SU-DHL-6 (cell line): ENCODE data around the gene RRAD.

Source experiments
- H2AFZ ChIP-seq: fragments of 200-600 bp; sonication (generic); 2 replicates; pipeline ENCODE4 v1.6.1; 2014; ENCODE audit warnings: low read depth, mild to moderate bottlenecking, moderate library complexity, mixed read lengths, antibody characterized with exemption, low read length; ENCODE audit not compliant: severe bottlenecking
- H3F3A ChIP-seq: fragments of 200-600 bp; shearing (Covaris generic); 2 replicates; pipeline ENCODE4 v1.6.0; 2016; ENCODE audit warnings: antibody characterized with exemption, mild to moderate bottlenecking; ENCODE audit not compliant: insufficient read depth
- H3K27ac ChIP-seq: fragments of 200-600 bp; sonication (generic); 2 replicates; pipeline ENCODE4 v1.5.1; 2016; ENCODE audit warnings: low read depth, mild to moderate bottlenecking, low read length, moderate library complexity, mixed read lengths
- H3K27me3 ChIP-seq: fragments of 200-600 bp; sonication (generic), shearing (Covaris generic); 2 replicates; pipeline ENCODE4 v1.6.0; 2014; ENCODE audit warnings: mild to moderate bottlenecking, low read length
- H3K36me3 ChIP-seq: fragments of 200-600 bp; sonication (generic); 2 replicates; pipeline ENCODE4 v1.6.1; 2014; ENCODE audit warnings: mild to moderate bottlenecking, low read length, mixed read lengths
- H3K4me2 ChIP-seq: fragments of 300-600, 200-600 bp; shearing (Covaris generic), sonication (generic); 2 replicates; pipeline ENCODE4 v1.6.0; 2014; ENCODE audit warnings: low read length, low read depth, mild to moderate bottlenecking; ENCODE audit not compliant: poor library complexity, severe bottlenecking
- H3K4me3 ChIP-seq: fragments of 200-600 bp; sonication (generic); 2 replicates; pipeline ENCODE4 v1.5.1; 2014; ENCODE audit warnings: antibody characterized with exemption, low read length, mild to moderate bottlenecking, mixed read lengths; ENCODE audit not compliant: insufficient read depth, poor library complexity, severe bottlenecking
- H3K79me2 ChIP-seq: fragments of 200-600 bp; sonication (generic); 2 replicates; pipeline ENCODE4 v1.6.1; 2014; ENCODE audit warnings: mild to moderate bottlenecking, low read length, moderate library complexity; ENCODE audit not compliant: insufficient read depth
- H3K9ac ChIP-seq: fragments of 200-600 bp; sonication (generic); 2 replicates; pipeline ENCODE4 v1.7.0; 2014; ENCODE audit warnings: mild to moderate bottlenecking, low read length
- H3K9me2 ChIP-seq: fragments of 200-600 bp; sonication (generic); replicated peaks from 2 replicates; pipeline ENCODE4 v1.6.1; 2014; ENCODE audit warnings: low read length; ENCODE audit not compliant: insufficient read depth
- H3K9me3 ChIP-seq: fragments of 200-600 bp; sonication (generic); 2 replicates; pipeline ENCODE4 v1.6.1; 2014; ENCODE audit warnings: low read length, mixed read lengths; ENCODE audit not compliant: insufficient read depth
- H4K20me1 ChIP-seq: fragments of 200-600 bp; sonication (generic); 2 replicates; pipeline ENCODE4 v1.6.1; 2014; ENCODE audit warnings: low read depth, mild to moderate bottlenecking, antibody characterized with exemption, low read length, moderate library complexity, mixed read lengths
- EZH2phosphoT487 ChIP-seq: fragments of 200-600 bp; sonication (generic), shearing (Covaris generic); conservative IDR thresholded peaks from 2 replicates; pipeline ENCODE4 v1.6.1; 2018; ENCODE audit warnings: mild to moderate bottlenecking, antibody characterized with exemption, low read length, moderate library complexity, mixed read lengths
- TF ChIP-seq, protein P1 (sequence below): fragments of 200-600 bp; sonication (generic); IDR thresholded peaks from one replicate; pipeline ENCODE4 v1.5.1; 2017; ENCODE audit warnings: antibody characterized with exemption, mild to moderate bottlenecking, low read length, moderate library complexity; ENCODE audit not compliant: insufficient read depth, poor library complexity, severe bottlenecking

RRAD gene

DNA sequence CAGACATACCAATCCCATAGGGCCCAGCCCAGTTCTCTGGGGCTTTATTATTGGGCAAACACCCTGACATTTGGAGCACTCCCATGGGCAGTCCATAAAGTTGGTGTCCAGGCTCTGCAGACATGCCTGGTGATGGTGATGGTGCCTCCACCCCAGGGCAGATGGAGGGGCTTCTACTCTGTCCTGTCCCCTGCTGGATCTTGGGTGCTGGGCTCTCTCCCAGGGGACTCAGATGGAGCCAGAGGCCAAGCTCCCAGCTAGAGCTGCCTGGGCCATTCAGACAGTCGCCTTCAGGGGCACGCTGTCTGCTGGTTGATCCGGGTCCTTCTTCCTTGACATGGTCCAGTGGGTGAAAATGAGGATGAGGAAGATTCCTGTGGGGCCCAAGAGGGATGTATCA lies 17.2 kb downstream of the RRAD start:
- no peaks in the 10 kb centered on the region for H3K27me3 ChIP-seq
- no peaks in the 10 kb centered on the region for H3F3A ChIP-seq
- H3K79me2 ChIP-seq, result no peaks in the 10 kb centered on the region
- H3K9me2 ChIP-seq, result no peaks in the 10 kb centered on the region
- no peaks in the 10 kb centered on the region for H3K9me3 ChIP-seq
- H3K4me3 ChIP-seq, result no peak overlapping the region
- H3K36me3 ChIP-seq, result no peaks in the 10 kb centered on the region
- TF ChIP-seq, protein P1, sequence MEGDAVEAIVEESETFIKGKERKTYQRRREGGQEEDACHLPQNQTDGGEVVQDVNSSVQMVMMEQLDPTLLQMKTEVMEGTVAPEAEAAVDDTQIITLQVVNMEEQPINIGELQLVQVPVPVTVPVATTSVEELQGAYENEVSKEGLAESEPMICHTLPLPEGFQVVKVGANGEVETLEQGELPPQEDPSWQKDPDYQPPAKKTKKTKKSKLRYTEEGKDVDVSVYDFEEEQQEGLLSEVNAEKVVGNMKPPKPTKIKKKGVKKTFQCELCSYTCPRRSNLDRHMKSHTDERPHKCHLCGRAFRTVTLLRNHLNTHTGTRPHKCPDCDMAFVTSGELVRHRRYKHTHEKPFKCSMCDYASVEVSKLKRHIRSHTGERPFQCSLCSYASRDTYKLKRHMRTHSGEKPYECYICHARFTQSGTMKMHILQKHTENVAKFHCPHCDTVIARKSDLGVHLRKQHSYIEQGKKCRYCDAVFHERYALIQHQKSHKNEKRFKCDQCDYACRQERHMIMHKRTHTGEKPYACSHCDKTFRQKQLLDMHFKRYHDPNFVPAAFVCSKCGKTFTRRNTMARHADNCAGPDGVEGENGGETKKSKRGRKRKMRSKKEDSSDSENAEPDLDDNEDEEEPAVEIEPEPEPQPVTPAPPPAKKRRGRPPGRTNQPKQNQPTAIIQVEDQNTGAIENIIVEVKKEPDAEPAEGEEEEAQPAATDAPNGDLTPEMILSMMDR, result no peak
- H3K9ac ChIP-seq, result no peak overlapping the region
- no peak overlapping the region for H2AFZ ChIP-seq
- no peak overlapping the region for H3K27ac ChIP-seq
- H3K4me2 ChIP-seq, result no peak overlapping the region
- H4K20me1 ChIP-seq, result no peaks in the 10 kb centered on the region

DNA sequence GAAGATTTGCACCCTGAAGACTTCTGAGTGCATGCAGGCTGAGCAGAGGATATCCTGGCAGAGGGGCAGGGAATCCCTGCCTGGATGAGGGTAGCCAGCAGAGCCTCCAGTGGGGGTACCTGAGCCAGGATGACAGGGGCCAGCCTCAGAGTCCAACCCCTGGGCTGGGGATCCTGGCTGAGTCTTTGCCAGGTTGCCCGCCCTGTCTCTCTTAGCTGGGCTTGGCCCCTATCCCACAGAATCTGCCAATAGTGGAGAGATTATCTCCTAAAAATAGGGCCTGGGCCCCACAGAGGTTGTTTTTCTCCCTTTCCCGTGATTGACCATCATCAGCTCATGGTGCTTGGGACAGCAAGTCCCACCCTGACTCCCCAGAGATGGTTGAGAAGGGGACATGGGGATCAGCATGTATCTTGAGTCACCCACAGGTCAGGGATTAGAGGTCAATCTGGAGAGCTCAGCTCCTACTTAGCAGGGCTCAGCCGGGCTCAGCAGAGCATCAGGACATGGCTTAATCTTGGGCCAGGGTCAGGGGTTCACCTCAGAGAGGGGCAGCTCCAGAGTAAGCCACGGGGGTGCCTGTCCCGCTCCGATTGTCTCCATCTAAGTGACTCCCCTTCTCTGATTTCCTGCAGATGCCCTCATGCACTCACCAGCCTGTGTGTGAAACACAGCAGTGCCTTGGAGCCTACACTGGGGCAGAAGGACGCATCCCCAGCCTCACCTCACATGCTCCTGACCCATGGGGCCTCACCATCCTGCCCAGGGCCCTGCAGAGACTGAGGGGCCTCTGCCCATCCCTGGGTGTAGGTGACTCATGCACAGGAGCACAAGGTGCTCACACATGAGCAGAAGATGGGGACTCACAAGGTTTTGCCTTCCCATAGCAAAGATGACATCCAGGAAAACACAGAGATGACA lies 18.2 kb downstream of the RRAD start:
- Histone ChIP-seq H3K9me3 (no peaks in the 10 kb centered on the region), H4K20me1 (no peaks in the 10 kb centered on the region), H3K36me3 (no peaks in the 10 kb centered on the region), H3K27me3 (no peaks in the 10 kb centered on the region), H3K9me2 (no peaks in the 10 kb centered on the region), H3K4me3 (no peak overlapping the region), H3F3A (no peaks in the 10 kb centered on the region), H3K79me2 (no peaks in the 10 kb centered on the region), H3K27ac (no peak overlapping the region), H2AFZ (no peak overlapping the region), H3K4me2 (no peak overlapping the region), H3K9ac (no peak overlapping the region)
- TF ChIP-seq EZH2phosphoT487, result no peak
- TF ChIP-seq, protein P1, result no peak

DNA sequence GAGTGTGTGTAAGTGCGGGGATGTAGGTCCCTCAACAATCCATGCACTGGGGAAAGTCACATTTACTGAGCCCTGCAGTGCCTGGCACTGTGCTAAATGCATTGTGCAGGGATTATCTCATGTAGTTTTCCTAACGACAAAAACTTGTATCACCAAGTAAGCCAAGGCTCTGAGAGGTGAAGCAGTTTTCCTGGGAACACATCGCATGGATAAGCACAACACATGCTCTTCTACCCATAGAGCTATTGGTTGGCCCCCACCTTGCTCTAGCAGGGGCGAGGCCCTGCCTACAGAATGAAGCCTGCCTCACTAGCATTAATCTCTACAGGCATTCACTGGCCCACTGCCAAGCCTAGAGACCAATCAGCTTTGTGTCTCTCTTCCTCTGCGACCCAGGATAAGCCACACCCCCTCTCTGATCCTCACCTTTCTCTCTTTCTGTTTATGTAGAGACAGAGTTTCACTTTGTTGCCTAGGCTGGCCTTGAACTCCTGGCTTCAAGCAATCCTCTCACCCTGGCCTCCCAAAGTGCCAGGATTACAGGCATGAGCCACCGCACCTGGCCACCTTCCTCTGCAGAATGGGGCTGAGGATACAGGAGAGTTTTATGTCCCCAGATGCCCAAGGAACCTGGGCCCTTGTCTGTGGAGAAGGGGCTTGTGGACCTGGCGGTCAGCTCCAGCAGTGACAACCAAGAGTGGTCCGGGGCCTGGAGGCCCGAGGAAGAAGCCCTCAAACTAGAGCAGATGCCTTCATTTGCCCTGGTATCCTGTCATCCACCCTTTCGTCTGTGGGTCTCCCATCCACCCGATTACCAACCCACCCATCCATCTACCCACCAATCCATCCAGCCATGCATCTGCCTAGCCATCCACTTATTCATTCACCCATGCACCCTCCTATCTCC lies 19.4 kb downstream of the RRAD start:
- H3K27ac ChIP-seq, result no peak overlapping the region
- H4K20me1 ChIP-seq, result no peaks in the 10 kb centered on the region
- H2AFZ ChIP-seq, result no peak overlapping the region
- no peak overlapping the region for H3K4me2 ChIP-seq
- no peak overlapping the region for H3K4me3 ChIP-seq
- H3F3A ChIP-seq, result no peaks in the 10 kb centered on the region
- H3K9me2 ChIP-seq, result no peaks in the 10 kb centered on the region
- H3K79me2 ChIP-seq, result no peaks in the 10 kb centered on the region
- TF ChIP-seq EZH2phosphoT487, result no peak
- TF ChIP-seq, protein P1, result no peak
- H3K36me3 ChIP-seq, result no peaks in the 10 kb centered on the region
- H3K9ac ChIP-seq, result no peak overlapping the region
- no peaks in the 10 kb centered on the region for H3K27me3 ChIP-seq
- H3K9me3 ChIP-seq, result no peaks in the 10 kb centered on the region
